GM12872 (cell line): ENCODE measurements around the gene PEMT.

Source experiments
- CTCF ChIP-seq: IDR thresholded peaks from 3 replicates; pipeline ENCODE4 v1.5.1; 2011; ENCODE audit warnings: low read depth, mild to moderate bottlenecking, low read length, moderate library complexity; ENCODE audit not compliant: insufficient read depth

The PEMT gene

GRCh38 chr17:17493249-17493985 is 98.1 kb downstream of the PEMT start:
- TF ChIP-seq CTCF, result no peak

- no peak for TF ChIP-seq CTCF
Measured at GRCh38 chr17:17492571-17492970, 98.9 kb downstream of the PEMT start.

- no peak for TF ChIP-seq CTCF
Measured at GRCh38 chr17:17492085-17492484, 99.4 kb downstream of the PEMT start.

- no peak for TF ChIP-seq CTCF
Measured at GRCh38 chr17:17491546-17491988, 99.9 kb downstream of the PEMT start.

- no peak for TF ChIP-seq CTCF
Measured at GRCh38 chr17:17491031-17491471, 100.5 kb downstream of the PEMT start.

- no peak for TF ChIP-seq CTCF
Measured at GRCh38 chr17:17487998-17488397, 103.5 kb downstream of the PEMT start.

GRCh38 chr17:17485420-17485819 is 106.1 kb downstream of the PEMT start:
- TF ChIP-seq CTCF, result no peak
